IMR-90 (cell line): ENCODE results near the gene CSF2RB. TPM values are rescaled to one million over a fixed set of nuclear protein-coding genes. Genes with fewer than 3 reads are reported as not detected.

Experiments
- ATAC-seq: fragments of 200-7000 bp; cut with Tn5 transposase; 2 replicates; pipeline ENCODE4 v1.9.1; 2020; ENCODE audit warnings: low read depth, mild to moderate bottlenecking, moderate library complexity
- BruUV-seq: library from RNA; stranded (reverse); fragments of 400-500 nt; replicated peaks from 2 replicates; lab custom pipeline; 2021; lab: Mats Ljungman, UMichigan
- CTCF ChIA-PET: fragments of 300-600 bp; formaldehyde crosslinking; extraction: SDS; loops from one replicate; lab custom pipeline; 2021; ENCODE audit warnings: antibody characterized with exemption; lab: Yijun Ruan, JAX
- POLR2A ChIA-PET: fragments of 300-600 bp; sonication (Branson Sonifier 250); formaldehyde crosslinking; loops from one replicate; lab custom pipeline; 2022; ENCODE audit warnings: antibody characterized with exemption; ENCODE audit not compliant: unreplicated experiment; lab: Charles Lee
- DNase-seq: peaks from one replicate; pipeline ENCODE4 v3.0.0; 2013
- H2AFZ ChIP-seq: replicated peaks from 2 replicates; pipeline ENCODE3; 2013; ENCODE audit warnings: low read length, mild to moderate bottlenecking; ENCODE audit not compliant: poor library complexity
- H2AK5ac ChIP-seq: 2 replicates; pipeline ENCODE4 v1.6.1; 2013; ENCODE audit warnings: low read depth, low read length, inconsistent platforms
- H2AK9ac ChIP-seq: replicated peaks from 2 replicates; pipeline ENCODE3; 2013; ENCODE audit warnings: mild to moderate bottlenecking, low read depth, low read length, moderate library complexity; ENCODE audit not compliant: poor library complexity
- H2BK120ac ChIP-seq: 2 replicates; pipeline ENCODE4 v1.6.1; 2013; ENCODE audit warnings: low read depth, low read length, inconsistent platforms
- H2BK15ac ChIP-seq: 3 replicates; pipeline ENCODE4 v1.6.1; 2013; ENCODE audit warnings: low read depth, low read length, inconsistent platforms
- H2BK20ac ChIP-seq: 2 replicates; pipeline ENCODE4 v1.6.1; 2013; ENCODE audit warnings: low read depth, mild to moderate bottlenecking, inconsistent platforms, low read length, moderate library complexity
- H2BK5ac ChIP-seq: 2 replicates; pipeline ENCODE4 v1.6.1; 2013; ENCODE audit warnings: mild to moderate bottlenecking, low read depth, low read length, inconsistent platforms; ENCODE audit not compliant: poor library complexity, severe bottlenecking
- H3K14ac ChIP-seq: replicated peaks from 2 replicates; pipeline ENCODE4 v1.6.1; 2013; ENCODE audit warnings: low read depth, low read length, inconsistent platforms
- H3K18ac ChIP-seq: 2 replicates; pipeline ENCODE4 v1.6.1; 2013; ENCODE audit warnings: low read depth, low read length, control low read depth
- H3K23ac ChIP-seq: 2 replicates; pipeline ENCODE4 v1.6.1; 2013; ENCODE audit warnings: low read depth, low read length, inconsistent platforms
- H3K27ac ChIP-seq: 2 replicates; pipeline ENCODE4 v1.5.1; 2013; ENCODE audit warnings: mild to moderate bottlenecking, control low read depth, low read length; ENCODE audit not compliant: insufficient read depth
- H3K27me3 ChIP-seq: 2 replicates; pipeline ENCODE4 v1.6.1; 2013; ENCODE audit warnings: low read length; ENCODE audit not compliant: control insufficient read depth, insufficient read depth
- H3K36me3 ChIP-seq: 2 replicates; pipeline ENCODE4 v1.6.1; 2013; ENCODE audit warnings: low read length, mixed read lengths; ENCODE audit not compliant: control insufficient read depth, insufficient read depth
- H3K4ac ChIP-seq: 2 replicates; pipeline ENCODE4 v1.6.1; 2013; ENCODE audit warnings: low read depth, low read length, inconsistent platforms
- H3K4me1 ChIP-seq: 2 replicates; pipeline ENCODE4 v1.6.1; 2013; ENCODE audit warnings: low read length, mixed read lengths; ENCODE audit not compliant: control insufficient read depth, insufficient read depth
- H3K4me2 ChIP-seq: 2 replicates; pipeline ENCODE4 v1.6.1; 2013; ENCODE audit warnings: low read depth, mild to moderate bottlenecking, control low read depth, low read length, moderate library complexity
- H3K4me3 ChIP-seq: 2 replicates; pipeline ENCODE4 v1.5.1; 2013; ENCODE audit warnings: low read depth, mild to moderate bottlenecking, control low read depth, low read length, moderate library complexity; ENCODE audit not compliant: insufficient read depth
- H3K56ac ChIP-seq: 2 replicates; pipeline ENCODE4 v1.6.1; 2013; ENCODE audit warnings: low read length, inconsistent platforms; ENCODE audit not compliant: insufficient read depth; ENCODE audit errors: extremely low read depth
- H3K79me1 ChIP-seq, 2 experiments: 2 replicates each; pipeline ENCODE4 v1.6.1; 2013; ENCODE audit warnings: low read length in 2 of 2, inconsistent platforms in 1 of 2, low read depth in 1 of 2
- H3K9ac ChIP-seq: 2 replicates; pipeline ENCODE4 v1.6.1; 2013; ENCODE audit warnings: low read depth, low read length, control low read depth
- H3K9me1 ChIP-seq: 2 replicates; pipeline ENCODE4 v1.6.1; 2013; ENCODE audit warnings: low read length, inconsistent platforms; ENCODE audit not compliant: insufficient read depth
- H3K9me3 ChIP-seq: 2 replicates; pipeline ENCODE4 v1.6.1; 2013; ENCODE audit warnings: low read length; ENCODE audit not compliant: control insufficient read depth, insufficient read depth
- H4K20me1 ChIP-seq: 2 replicates; pipeline ENCODE4 v1.6.1; 2013; ENCODE audit warnings: low read length, inconsistent platforms; ENCODE audit not compliant: insufficient read depth
- H4K5ac ChIP-seq: 2 replicates; pipeline ENCODE4 v1.6.1; 2013; ENCODE audit warnings: mild to moderate bottlenecking, low read depth, low read length, control low read depth
- H4K8ac ChIP-seq, 2 experiments: 2 replicates each; pipeline ENCODE4 v1.6.1; 2013; ENCODE audit warnings: low read depth in 2 of 2, low read length in 2 of 2, control low read depth in 1 of 2, inconsistent platforms in 1 of 2
- H4K91ac ChIP-seq: 2 replicates; pipeline ENCODE4 v1.6.1; 2013; ENCODE audit warnings: low read depth, low read length, inconsistent platforms; ENCODE audit not compliant: insufficient read depth
- MAZ ChIP-seq: IDR thresholded peaks from 2 replicates; pipeline ENCODE4 v1.6.1; 2012; ENCODE audit warnings: low read depth, mild to moderate bottlenecking, low read length, improper control_type of control experiment, moderate library complexity, borderline replicate concordance
- MXI1 ChIP-seq: IDR thresholded peaks from 2 replicates; pipeline ENCODE4 v1.6.1; 2012; ENCODE audit warnings: low read depth, mild to moderate bottlenecking, low read length, moderate library complexity, borderline replicate concordance
- NFE2L2 ChIP-seq: fragments of 150-350 bp; IDR thresholded peaks from 2 replicates; pipeline ENCODE4 v1.6.1; 2016; ENCODE audit warnings: low read depth, mild to moderate bottlenecking, low read length
- RCOR1 ChIP-seq: IDR thresholded peaks from 2 replicates; pipeline ENCODE4 v1.6.1; 2012; ENCODE audit warnings: mild to moderate bottlenecking, low read length, improper control_type of control experiment; ENCODE audit not compliant: insufficient replicate concordance
- WGBS, 2 experiments: methylation state at CpG; one replicate each; pipeline versions ENCODE4 v1.1.5 to v1.1.7; 2013; ENCODE audit warnings: missing lambda C conversion rate in 2 of 2; ENCODE audit not compliant: insufficient read length in 1 of 2; ENCODE audit errors: extremely low coverage in 2 of 2; 5-methylcytosine and 5-hydroxymethylcytosine counted together
- dilution Hi-C: fragments of 300-500 bp; cut with HindIII; formaldehyde crosslinking; loops from one replicate; pipeline ENCODE4 v1.14.3; 2018; ENCODE audit warnings: low sequenced_read_pairs; ENCODE audit not compliant: unreplicated experiment
- in situ Hi-C: fragments of 300-500 bp; cut with MboI; formaldehyde crosslinking; loops from 3 replicates; pipeline ENCODE4 v1.14.3; 2019; ENCODE audit warnings: low sequenced_read_pairs, inconsistent platforms, mixed read lengths
- intact Hi-C: fragments of 100-400 bp; cut with micrococcal nuclease; formaldehyde crosslinking; loops from 2 replicates; pipeline ENCODE4 v1.10.0; 2022
- polyA plus RNA-seq, 3 experiments: library from polyadenylated mRNA; depleted of rRNA; stranded (reverse); fragments of >200 nt; gene quantifications; 2 replicates each; pipeline ENCODE4 v1.2.3, GENCODE V29; 2012; ENCODE audit warnings: low replicate concordance in 1 of 3
- total RNA-seq: library from RNA; depleted of rRNA; stranded (reverse); fragments of >200 nt; gene quantifications from 2 replicates; pipeline ENCODE4 v1.2.3, GENCODE V29; 2012

The CSF2RB gene
- total and polyA plus RNA-seq, 2 of the 4 experiments (the other 2 are of a cell fraction) = not detected

DNA sequence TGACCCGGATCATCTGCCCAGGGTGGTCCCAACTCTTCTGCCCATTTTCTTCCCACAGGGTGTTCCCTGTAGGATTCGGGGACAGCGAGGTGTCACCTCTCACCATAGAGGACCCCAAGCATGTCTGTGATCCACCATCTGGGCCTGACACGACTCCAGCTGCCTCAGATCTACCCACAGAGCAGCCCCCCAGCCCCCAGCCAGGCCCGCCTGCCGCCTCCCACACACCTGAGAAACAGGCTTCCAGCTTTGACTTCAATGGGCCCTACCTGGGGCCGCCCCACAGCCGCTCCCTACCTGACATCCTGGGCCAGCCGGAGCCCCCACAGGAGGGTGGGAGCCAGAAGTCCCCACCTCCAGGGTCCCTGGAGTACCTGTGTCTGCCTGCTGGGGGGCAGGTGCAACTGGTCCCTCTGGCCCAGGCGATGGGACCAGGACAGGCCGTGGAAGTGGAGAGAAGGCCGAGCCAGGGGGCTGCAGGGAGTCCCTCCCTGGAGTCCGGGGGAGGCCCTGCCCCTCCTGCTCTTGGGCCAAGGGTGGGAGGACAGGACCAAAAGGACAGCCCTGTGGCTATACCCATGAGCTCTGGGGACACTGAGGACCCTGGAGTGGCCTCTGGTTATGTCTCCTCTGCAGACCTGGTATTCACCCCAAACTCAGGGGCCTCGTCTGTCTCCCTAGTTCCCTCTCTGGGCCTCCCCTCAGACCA lies 24.0 kb downstream of the CSF2RB start:
- no peak overlapping the region for H2BK5ac ChIP-seq
- no peak overlapping the region for H2BK20ac ChIP-seq
- H3K27me3 ChIP-seq = peaks cover 42% of the 10 kb centered on the region
- no peak overlapping the region for H3K27ac ChIP-seq
- H3K9me1 ChIP-seq = peaks cover 3% of the 10 kb centered on the region; the same call in 1 of the 2 replicates
- no peak overlapping the region for H2AK5ac ChIP-seq
- CTCF ChIA-PET = no interaction called here
- H2BK15ac ChIP-seq = no peak overlapping the region
- H3K4me2 ChIP-seq = no peak overlapping the region
- H3K18ac ChIP-seq = no peak overlapping the region
- no peaks in the 10 kb centered on the region for H3K4me1 ChIP-seq
- no TSS peak for BruUV-seq
- H4K91ac ChIP-seq = no peak overlapping the region
- POLR2A ChIA-PET = no interaction called here
- intact Hi-C loops = no loop called here
- H3K56ac ChIP-seq = no peak overlapping the region
- no peaks in the 10 kb centered on the region for H3K79me1 ChIP-seq
- no peaks in the 10 kb centered on the region for H3K36me3 ChIP-seq
- TF ChIP-seq MXI1 (no peak), MAZ (no peak), RCOR1 (no peak), NFE2L2 (no peak)
- no peak overlapping the region for H4K5ac ChIP-seq
- no peaks in the 10 kb centered on the region for H4K20me1 ChIP-seq
- no peak overlapping the region for H3K9ac ChIP-seq
- no peak overlapping the region for H3K23ac ChIP-seq
- H2AK9ac ChIP-seq = no peak overlapping the region
- in situ Hi-C loops = no loop called here
- no peak for ATAC-seq
- H3K4me3 ChIP-seq = no peak overlapping the region
- no peak for DNase-seq
- dilution Hi-C loops = no loop called here
- no peaks in the 10 kb centered on the region for H3K9me3 ChIP-seq
- no peak overlapping the region for H3K4ac ChIP-seq
- 74% methylated on average over 3 of the region's 14 CpGs; no CpG with 5 or more reads in 1 of the 2 experiments for WGBS, 2 experiments
- no peak overlapping the region for H2AFZ ChIP-seq
- H2BK120ac ChIP-seq = no peak overlapping the region
- no peak overlapping the region for H3K14ac ChIP-seq
- H4K8ac ChIP-seq = no peak overlapping the region
